HL-60 (cell line): ENCODE results near the gene PROK2.

Experiments
- CTCF ChIP-seq: IDR thresholded peaks from one replicate; pipeline ENCODE4 v1.5.1; 2011; ENCODE audit warnings: low read length, control low read depth, inconsistent platforms; ENCODE audit not compliant: insufficient read depth
- GABPA ChIP-seq: IDR thresholded peaks from 2 replicates; pipeline ENCODE4 v1.6.1; 2012; ENCODE audit warnings: low read depth
- POLR2AphosphoS5 ChIP-seq: IDR thresholded peaks from 2 replicates; pipeline ENCODE4 v1.6.1; 2012; ENCODE audit warnings: low read depth
- REST ChIP-seq: IDR thresholded peaks from 2 replicates; pipeline ENCODE4 v1.6.1; 2012; ENCODE audit warnings: low read depth; ENCODE audit not compliant: insufficient replicate concordance
- SPI1 ChIP-seq: IDR thresholded peaks from 2 replicates; pipeline ENCODE4 v1.6.1; 2012; ENCODE audit warnings: low read depth, mild to moderate bottlenecking, borderline replicate concordance

- TF ChIP-seq CTCF (no peak), POLR2AphosphoS5 (peak; percentile 75; the same call in 1 of the 2 replicates), GABPA (no peak), REST (peak; percentile 36), SPI1 (no peak)
Measured at GRCh38 chr3:71753701-71754609, 31.0 kb downstream of the PROK2 start, which contains the start of gene GPR27.
